Adrenal gland (tissue), 5 donors: Measurements from ENCODE around the gene EPHB1.

Source experiments
- CTCF ChIP-seq, 6 experiments: fragments of 450-650 bp in 4 of 6; fragments of 200-600 bp in 2 of 6; sonication (generic) in 1 of 6; IDR thresholded peaks; 1 replicate in 5 of 6; 2 replicates in 1 of 6; pipeline versions ENCODE4 v1.5.1 to v1.8.0; 2016 to 2021; ENCODE audit warnings: antibody characterized with exemption in 6 of 6, mild to moderate bottlenecking in 2 of 6, moderate library complexity in 1 of 6
- POLR2A ChIP-seq, 2 donors: fragments of 450-650 bp; IDR thresholded peaks; one replicate each; pipeline ENCODE4 v1.6.1; 2017; ENCODE audit warnings: antibody characterized with exemption in 2 of 2, mild to moderate bottlenecking in 2 of 2, moderate library complexity in 1 of 2
- donor health status: DM: no; HTN: no; CAD: no.

GRCh38 chr3:135258916-135259315, 463.9 kb downstream of the EPHB1 start:
- TF ChIP-seq CTCF (IDR thresholded peaks at IDR 0.05) (no peak), POLR2A (IDR thresholded peaks at IDR 0.05) (no peak)
